ENCODE measurements around the gene MINK1.
"Not testable (repeated sequence)": the region's sequence is repeated elsewhere in the genome, so short reads cannot be mapped to it uniquely, and the experiment has no call there.

The MINK1 gene

DNA sequence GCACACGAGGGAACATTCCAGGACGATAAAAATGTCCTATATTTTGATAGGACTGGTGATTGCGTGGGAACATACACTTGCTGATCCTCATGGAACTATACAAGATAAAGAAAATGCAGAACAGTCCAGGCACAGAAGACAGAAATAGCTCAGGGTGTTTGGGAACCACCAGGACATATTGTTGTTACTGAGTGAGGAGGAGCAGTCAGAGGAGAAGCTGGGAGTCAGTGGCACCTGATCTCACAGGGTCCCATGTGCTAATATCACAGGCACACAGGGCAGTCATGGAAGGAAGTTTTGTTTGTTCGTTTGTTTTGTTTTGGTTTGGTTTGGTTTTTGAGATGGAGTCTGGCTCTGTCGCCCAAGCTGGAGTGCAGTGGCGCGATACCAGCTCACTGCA lies 20.4 kb upstream of the MINK1 start:
- DNase-seq: no peak

DNA sequence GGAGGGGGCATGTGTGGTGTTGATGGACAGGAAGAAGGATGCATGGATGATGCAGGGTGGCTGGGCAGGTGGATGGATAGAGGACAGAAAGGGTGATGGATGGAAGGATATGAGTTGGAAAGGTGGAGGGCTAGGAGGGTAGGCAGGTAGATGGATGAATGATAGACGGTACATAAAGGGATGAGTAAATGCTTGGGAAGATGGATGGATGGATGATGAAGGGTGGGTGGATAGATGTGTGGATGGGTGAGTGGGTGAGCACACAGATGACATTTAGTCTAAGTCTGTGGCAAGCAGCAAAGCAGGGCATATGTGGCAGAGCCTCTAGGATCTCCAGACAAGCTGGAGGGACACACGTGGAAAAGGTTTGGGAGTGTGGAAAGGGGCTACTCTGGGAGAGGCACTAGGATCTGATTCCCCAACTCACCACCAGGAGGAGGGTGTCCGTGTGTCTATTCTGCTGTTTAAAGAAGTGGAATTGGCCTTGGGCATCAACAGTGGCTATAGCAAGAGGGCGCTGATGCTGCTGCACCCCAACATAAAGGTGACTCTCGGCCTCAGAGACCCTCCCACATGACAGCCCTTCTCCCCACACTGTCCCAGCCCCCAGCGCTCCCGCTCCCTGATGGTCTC lies 18.0 kb upstream of the MINK1 start:
- DNase-seq: no peak

DNA sequence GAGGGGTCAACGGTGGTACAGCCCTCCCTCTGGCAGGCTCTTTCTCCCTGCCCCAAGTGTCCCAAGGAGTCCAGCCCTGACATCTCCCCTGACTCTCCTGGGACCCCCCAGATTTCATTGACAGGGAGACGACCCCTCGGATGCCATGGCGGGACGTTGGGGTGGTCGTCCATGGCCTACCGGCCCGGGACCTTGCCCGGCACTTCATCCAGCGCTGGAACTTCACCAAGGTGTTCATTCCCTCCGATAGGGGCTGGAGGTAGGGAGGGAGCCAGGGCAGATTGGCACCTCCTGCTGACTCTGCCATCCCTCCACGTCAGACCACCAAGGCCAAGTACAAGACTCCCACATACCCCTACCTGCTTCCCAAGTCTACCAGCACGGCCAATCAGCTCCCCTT lies 16.3 kb upstream of the MINK1 start:
- no peak for DNase-seq

DNA sequence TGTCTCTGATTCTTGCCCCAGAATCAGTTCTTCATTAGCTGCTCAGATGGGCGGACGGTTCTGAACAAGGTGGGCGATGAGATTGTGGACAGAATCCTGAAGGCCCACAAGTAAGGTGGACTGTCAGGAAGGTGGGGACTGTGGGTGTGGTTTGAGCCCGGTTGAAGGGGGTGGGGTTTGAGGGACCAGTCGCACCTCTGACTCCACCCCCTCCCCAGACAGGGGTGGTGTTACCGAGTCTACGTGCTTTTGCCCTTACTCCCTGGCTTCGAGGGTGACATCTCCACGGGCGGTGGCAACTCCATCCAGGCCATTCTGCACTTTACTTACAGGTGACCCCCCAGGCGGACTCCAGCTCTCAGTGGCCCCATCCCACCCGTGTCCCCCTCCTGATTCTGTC lies 14.9 kb upstream of the MINK1 start:
- no peak for DNase-seq

DNA sequence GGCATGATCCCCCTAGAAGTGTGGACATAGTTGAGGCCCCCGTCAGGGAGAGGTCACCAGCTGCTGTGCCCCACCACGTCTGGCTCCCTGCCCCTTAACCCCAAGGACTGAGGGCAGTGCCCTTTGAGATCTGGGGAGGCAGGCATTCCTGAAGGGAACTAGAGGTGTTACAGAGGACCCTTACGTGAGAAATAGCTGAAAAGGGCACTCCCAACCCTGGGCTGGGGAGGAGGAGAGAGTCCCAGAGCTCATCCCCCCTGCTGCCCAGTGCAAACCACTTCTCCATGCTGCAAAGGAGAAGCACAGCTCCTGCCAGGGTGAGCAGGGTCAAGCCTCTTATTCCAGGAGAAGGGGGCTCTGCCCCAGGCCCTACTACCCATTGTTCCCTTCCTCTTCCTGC lies 10.3 kb upstream of the MINK1 start:
- DNase-seq: no peak

DNA sequence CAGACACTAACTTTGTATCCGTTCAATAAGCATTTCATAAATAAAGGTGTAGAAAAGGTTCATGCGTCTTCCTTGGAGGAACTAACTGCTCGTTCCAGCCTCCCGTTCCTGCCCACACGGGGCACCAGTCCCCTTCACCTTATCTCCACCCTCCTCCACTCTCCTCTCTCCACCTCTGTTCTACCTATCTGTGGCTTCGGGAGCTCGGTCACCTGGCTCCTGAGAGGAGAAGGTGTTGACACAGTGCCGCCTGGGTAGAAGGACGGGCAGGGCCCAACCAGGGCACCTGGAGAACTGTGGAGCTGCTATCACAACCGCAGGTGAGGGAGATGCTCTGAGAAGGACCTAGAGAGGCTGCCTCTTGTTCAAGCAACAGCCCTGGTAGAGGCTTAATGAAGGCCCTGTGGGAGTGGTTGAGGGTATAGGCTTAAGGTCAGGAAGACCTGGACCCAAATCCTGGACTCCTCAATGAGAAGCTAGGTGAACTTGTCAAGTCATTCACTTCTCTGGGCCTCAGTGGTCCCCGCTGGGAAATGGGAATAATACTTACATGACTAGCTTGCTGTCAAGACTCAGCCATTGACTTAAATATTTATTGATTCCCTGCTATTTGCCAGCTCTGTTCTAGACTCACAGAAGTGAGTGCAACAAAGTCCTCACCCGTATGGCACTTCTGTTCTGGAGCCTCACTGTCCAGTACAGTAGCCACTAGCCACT lies 9.6 kb upstream of the MINK1 start:
- no peak for DNase-seq

DNA sequence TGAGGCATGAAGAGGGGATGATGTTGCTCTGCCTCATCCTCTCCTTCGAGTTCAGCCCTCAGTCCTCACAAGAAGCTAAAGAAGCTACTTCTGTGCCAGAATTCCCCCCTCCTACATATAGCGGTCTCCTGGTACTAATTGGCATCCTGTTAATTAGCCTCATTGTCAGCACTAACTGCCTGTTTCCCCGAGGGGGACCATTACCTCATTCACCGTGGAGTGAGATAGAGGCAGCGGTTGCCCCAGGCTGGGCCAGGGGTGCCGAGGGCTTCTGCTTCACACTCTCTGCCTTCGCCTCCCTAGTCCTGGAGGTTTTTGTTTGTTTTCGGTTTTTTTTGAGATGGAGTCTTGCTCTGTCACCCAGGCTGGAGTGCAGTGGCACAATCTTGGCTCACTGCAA lies 5.7 kb upstream of the MINK1 start:
- DNase-seq: no peak

DNA sequence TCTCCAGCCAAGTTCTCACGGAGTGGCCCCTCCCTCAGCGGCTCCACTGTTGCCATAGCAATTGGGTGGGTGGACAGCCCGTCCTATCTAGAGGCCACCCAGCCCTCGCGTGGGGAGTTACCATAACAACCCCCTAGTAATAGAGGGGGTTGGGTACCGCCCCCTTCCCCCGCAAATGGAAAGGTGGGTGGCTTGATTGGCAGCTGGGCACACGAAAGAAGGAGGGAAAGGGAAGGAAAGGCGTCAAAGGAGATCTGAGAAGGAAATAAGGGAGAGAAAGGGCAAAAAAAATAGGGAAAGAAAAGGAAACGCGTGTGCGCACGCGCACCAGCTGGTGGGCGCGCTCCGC lies 337 bp upstream of the MINK1 start:
- not testable (repeated sequence) for DNase-seq

DNA sequence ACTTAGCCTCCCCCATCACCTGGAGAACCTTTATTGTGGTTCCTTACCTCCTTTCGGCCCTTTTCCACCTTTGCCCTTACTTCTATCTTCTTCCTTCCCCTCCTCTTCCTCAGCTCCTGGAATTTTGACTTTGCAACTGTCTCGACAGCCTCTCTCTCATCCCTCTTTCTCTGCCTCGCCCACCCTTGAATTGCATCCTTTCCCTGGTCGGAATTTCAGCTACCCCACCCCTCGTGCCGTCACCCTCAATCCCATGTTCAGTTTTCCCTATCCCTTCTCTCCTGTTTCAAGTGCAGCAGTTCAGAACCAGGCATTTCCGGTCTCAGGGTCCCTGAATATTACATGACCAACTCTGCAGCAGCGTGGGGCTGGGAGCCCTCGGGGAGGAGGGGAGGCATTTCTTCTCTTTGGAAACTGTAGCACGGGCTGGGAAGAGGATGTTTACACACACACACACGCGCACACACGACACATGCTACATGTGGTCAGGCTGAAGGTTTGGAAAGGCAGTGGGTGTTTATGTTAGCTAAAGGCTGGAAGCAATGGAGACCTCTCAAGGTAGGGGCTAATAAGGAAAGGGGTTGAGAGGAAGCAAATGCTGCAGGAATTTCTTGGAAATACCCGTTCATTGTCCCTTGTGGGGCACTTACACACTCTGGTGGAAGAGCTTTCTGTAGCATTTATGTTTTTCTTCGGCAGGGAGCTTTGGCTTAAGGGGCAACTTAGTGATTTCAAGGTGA lies 971 bp downstream of the MINK1 start:
- no peak for DNase-seq

DNA sequence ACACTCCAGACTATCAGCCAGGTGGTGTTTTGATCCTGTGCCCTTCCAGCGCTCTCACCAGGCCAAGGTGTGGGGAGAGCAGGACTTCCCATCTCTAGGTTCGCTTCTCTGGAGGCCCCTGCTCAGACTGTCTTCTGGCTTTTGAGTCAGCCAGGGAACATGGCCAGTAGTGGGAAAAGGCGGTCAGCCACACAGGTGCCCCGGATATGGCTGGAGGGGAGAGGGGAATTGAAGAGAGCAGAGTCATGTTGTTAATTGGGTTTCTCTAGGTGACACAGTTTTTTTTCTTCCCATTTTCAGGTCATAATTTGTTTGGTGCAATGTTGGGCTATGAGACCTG lies 1.5 kb downstream of the MINK1 start:
- DNase-seq: no peak

DNA sequence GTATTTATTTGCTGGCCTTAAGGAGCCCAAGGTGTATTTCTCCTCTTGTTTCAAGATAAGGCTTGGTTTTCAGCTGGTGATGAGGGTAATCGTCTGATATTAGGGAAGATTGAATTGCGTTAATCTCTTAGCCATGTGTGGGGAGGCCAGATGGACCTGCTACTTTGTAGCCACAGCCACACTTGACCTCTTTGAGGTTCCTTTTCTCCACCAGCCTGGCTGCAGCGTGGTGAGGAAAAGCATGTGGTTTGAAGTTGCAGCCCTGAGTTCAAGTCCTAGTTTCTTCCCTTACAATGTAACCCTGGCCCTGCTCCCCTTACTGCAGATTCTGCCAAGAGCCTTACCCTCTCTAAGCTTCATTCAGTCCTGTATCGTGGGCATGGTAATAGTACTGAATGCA lies 3.1 kb downstream of the MINK1 start:
- DNase-seq: no peak

DNA sequence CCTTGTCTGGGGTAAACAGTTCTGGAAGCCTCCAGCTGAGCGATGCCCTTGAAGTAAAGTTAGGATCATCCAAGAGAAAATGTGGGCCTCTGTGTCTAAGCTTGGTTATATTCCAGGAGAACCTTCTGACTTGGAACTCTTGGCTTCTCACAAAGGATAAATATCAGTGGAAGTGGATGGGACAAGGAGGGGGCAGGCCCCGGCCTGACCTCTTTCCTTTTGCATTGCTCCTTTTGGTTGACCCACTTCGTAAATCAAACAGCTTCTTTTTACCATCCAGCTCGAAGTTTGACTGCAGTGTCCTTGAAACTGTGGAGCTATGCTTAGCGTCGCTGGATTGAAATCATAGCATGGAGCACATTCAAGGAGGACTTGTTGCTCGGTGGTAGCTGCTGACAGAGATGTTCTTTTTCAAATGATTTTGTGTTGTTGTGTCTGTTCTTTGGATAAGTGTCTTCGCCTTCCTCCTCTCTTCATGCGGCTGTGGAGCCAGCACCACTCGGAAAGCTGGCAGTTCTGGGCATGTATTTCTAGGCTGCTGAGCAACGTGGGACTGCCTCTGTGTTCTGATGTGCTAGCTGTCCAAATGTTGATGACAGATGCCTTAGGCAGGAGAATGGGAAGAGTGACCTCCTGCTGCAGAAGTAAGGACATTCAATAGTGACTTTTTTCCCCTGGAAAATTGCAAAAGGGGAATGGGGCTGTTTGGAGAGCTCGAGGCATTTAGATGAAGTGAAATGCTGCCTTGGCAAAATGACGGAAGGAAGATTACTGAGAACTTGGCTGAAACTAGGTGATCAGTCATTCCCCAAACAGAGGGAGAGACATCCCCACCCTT lies 4.5 kb downstream of the MINK1 start:
- no peak for DNase-seq

DNA sequence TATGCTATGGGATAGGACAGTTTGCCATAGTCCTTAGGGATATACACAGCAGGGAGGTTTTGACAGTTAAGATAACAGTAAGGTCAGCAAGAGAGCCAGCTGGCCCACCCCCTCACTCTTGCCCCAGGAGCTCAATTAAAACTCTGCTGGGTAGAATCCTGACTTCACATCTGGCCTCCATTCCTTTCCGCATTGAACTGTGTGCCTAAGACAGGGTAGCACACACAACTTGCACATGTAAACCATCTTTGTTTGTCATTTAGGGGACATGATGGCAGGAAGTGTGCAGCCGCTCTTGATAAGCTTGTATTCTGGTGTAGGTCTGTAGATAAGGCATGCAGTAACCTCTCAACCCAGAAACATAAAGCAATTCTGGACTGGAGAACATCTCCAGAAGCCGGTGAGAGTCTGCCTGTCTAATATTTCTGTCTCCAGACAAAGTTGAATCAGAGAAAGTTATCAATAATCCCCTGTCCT lies 5.2 kb downstream of the MINK1 start:
- DNase-seq: no peak

DNA sequence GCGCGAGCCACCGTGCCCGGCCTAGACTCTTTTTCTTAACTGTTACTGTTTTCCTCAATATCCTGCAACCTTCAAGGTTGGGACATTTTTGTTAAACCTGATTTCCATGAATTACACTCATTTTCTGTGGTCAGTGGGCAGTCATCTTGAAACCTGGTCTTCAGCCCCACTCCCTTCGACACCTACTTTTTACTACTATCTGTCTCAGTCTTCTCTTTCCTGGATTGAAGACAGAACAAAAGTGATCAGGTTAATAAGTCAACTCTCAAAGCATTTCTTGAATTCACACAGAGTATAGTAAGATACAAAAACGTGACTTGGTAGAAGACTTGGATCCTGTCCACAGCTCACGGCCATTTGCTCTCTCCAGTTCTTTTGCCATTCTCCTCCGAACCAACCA lies 6.1 kb downstream of the MINK1 start:
- DNase-seq: no peak

DNA sequence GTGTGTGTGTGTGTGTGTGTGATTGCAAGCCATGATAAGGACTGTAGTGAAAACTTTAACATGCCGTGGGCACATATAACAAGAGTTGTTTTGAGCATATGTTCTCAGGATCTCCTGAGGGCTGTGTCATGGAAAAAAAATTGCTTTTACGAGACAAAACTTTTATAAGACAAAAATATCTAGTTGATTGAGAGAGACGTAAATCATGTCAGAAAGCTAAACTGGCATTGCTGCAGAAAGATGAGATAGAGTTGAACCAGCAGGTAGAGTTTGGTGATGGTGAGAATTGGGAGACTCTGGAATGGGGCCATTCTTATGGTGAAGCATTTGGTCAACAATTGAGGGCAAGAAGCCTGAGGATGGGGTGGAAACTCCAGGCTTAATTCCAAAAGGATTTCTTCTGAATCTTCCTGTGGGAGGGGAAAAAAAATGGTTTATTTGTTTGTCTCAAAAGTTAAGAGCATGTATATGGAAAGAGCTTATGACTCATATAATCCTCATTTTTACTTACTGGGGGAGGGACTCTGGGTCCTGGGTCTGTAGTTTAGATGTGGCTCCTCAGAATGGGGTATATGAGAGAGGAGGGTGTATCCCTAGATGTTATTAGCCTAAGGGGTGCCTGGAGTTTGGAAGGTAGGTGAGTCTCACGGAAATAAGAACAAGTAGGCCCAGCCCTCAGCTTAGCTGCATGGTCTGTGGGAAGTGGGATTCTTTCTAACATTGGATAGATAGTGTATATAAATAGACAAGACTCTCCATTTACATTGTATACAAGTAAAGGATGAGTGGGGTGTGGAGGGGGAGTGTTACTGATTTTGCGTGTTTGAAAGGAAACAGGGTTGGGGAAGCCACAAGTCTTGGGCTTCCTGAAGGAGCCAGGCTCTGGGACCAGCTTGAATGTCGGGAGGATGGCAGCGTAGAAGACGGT lies 7.1 kb downstream of the MINK1 start:
- DNase-seq: no peak

DNA sequence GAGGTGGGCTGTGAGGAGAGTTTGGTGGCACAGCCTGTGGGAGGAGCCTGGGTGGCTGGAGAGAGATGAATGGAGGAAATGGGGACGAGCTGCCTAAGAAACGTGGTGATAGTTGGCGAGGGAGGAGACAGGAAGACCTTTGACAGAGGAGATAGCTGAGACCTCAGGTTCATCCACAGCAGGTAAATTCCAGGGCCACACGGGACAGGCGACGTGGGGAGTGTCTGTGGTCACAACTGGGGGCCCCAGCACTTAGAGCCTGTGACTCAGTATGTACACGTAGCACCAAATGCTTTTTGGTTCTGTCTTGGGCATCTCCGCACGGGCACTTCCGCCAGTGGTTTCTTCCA lies 7.7 kb downstream of the MINK1 start:
- no peak for DNase-seq

DNA sequence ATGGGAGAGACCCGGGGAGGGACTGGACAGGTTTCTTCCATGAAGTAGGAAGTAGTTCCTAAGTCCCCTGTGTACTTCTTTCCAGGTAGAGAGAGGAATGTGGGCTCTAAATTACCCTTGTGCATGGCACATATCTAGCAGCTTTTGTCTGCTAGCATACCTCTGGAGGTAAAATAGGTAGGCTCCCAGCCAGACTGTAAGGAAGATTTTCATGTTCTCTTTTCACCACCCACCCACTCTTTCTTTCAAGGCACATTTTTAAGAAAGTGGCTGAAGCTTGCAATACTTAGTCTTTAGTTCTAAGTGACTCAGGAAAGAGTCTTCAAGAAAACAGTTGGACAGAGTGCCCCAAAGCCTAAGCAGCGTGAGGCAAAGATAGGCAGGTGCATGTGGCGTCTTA lies 9.2 kb downstream of the MINK1 start:
- DNase-seq: no peak

DNA sequence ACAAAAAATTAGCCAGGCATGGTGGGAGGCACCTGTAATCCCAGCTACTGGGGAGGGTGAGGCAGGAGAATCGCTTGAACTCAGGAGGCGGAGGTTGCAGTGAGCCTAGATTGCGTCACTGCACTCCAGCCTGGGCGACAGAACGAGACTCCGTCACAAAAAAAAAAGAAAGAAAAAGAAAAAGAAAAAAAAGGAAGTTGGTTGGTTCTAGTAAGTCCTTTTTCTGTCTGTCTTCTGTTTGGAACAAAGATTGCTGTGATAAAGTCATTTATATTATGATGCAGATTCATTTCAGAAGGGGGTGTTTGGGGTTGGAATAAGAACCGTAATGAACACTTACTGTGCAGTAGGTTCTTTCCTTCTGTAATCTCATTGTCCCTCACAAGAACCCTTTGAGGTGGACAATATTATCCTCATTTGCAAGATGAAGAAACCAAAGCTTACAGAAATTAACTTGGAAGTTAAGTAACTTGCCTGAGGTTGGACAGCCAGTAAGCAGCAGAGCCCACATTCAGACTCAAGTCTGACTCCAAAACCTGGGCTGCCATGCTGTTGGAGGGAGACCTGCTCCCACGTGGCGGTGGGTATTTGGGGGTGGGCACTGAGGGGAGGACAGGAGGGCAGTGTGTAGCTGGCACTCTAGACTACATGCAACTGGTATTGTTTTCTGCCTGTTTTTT lies 10.3 kb downstream of the MINK1 start:
- no peak for DNase-seq

DNA sequence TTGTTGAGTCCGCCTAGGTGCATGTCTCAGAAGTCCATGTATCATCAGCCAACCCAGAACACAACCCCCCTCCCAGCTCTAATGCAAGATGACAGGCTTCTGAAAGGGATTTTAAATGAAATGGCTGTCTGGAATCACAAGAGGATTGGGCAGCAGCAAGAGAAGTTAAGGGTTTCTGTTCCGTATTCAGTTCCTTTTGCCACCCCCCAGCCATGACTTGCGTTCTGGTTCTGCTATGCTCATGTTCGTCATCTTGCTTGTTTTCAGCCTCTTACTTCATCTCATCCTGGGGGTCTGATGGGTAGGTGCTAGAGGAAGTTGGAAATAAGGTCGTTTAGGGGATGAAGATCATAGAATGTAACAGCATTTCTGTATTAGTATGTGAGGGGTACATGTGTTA lies 12.0 kb downstream of the MINK1 start:
- DNase-seq: no peak

DNA sequence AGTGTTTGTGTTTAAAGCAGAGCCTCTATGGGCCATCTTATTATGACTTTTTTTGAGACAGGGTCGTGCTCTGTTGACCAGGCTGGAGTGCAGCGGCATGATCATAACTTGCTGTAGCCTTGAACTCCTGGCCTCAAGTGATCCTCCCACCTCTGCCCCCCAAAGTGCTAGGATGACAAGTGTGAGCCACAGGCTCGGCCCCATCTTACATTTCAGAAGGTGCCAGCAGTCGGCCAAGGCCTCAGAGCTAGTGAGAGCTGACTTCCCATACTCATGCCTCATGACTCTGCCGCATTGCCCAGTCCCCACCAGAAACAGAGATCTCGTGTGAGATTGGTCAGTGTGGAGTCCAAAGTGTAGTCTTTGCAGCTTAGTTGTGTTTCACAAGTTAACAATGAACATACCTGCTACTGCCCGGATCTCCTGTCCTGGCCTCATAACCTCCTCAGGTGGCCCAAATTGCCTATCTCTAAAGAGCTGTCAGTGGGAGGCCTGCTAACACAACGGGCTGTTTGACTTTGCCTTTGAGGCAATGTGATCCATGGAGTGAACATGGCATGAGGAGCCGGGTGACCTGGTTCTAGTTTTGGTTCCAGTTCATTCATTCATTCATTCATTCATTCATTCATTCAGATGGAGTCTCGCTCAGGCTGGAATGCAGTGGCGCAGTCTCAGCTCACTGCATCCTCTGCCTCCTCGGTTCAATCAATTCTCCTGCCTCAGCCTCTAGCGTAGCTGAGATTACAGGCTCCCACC lies 13.7 kb downstream of the MINK1 start:
- no peak for DNase-seq

DNA sequence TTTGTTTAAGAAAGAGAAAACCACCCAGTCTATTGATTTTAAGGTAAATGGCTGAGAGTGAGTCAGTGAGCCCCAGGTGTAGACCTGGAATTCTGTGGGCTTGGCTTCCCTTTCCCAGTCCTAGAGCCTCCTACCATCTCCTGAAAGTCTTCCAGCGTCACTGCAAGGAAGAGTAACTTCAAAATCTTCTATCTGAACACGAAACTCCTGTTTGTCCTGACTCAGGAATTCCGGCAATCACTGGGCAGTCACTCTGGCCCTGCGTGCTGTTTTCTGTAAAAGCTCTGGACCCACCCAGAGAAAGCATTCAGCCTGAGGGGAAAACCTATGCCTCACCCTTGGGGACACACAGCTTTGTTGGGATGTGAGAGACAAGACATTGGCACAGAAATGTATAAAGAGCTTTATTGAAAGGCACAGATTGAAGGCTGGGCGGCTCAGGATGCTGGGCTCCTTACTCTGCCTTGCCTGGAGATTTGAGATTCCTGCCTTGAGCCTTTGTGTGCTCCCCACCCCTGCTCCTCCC lies 15.9 kb downstream of the MINK1 start:
- DNase-seq: no peak

Data from activated naive CD4-positive, alpha-beta T cell (primary cell).